T47D (cell line): ENCODE data around the gene IGF1R.
A peak's percentile ranks its signal among the peaks of the same experiment; 100 is the strongest.

Source experiments
- DNase-seq, 2 experiments: peaks; one replicate each; pipeline versions ENCODE4 v3.0.0 to v3.0.0-alpha.2; 2011 to 2012; ENCODE audit warnings: low read depth in 1 of 2, low spot score in 1 of 2
- JUND ChIP-seq: IDR thresholded peaks from 2 replicates; pipeline ENCODE4 v1.6.1; 2012; ENCODE audit warnings: low read depth
- in situ Hi-C: cut with HindIII; loops from 2 replicates; pipeline ENCODE4 v1.10.0; 2016; ENCODE audit warnings: low sequenced_read_pairs, low pct_unique_long_range_greater_than_20kb

Gene IGF1R

GRCh38 chr15:98706986-98707385 is 58.6 kb downstream of the IGF1R start:
- in situ Hi-C loops, result no loop called here
- DNase-seq, result no peak
- no peak for TF ChIP-seq JUND

GRCh38 chr15:98708037-98708590 is 59.8 kb downstream of the IGF1R start:
- no peak for DNase-seq
- TF ChIP-seq JUND, result no peak
- in situ Hi-C loops, result no loop called here

GRCh38 chr15:98711810-98712209 is 63.5 kb downstream of the IGF1R start:
- DNase-seq, result no peak
- no peak for TF ChIP-seq JUND
- in situ Hi-C loops, result no loop called here

GRCh38 chr15:98712845-98713584 is 64.7 kb downstream of the IGF1R start:
- in situ Hi-C loops, result no loop called here
- TF ChIP-seq JUND, result no peak
- DNase-seq, result peak; percentile 29 to 68

- DNase-seq, result peak; percentile 36 to 86
- no peak for TF ChIP-seq JUND
- in situ Hi-C loops, result no loop called here
Observed at GRCh38 chr15:98713585-98714001, 65.3 kb downstream of the IGF1R start.

- in situ Hi-C loops, result no loop called here
Observed at GRCh38 chr15:98714922-98715321, 66.6 kb downstream of the IGF1R start.

GRCh38 chr15:98715401-98715800 is 67.1 kb downstream of the IGF1R start:
- no peak for DNase-seq
- TF ChIP-seq JUND, result no peak
- in situ Hi-C loops, result no loop called here

More at GRCh38 chr15:98714922-98715321, 66.6 kb downstream of the IGF1R start:
- no peak for DNase-seq
- no peak for TF ChIP-seq JUND

- DNase-seq, result no peak
- in situ Hi-C loops, result no loop called here
- TF ChIP-seq JUND, result no peak
Observed at GRCh38 chr15:98715890-98716443, 67.6 kb downstream of the IGF1R start.

- TF ChIP-seq JUND, result no peak
- in situ Hi-C loops, result no loop called here
- no peak for DNase-seq
Observed at GRCh38 chr15:98717371-98717770, 69.0 kb downstream of the IGF1R start.

- in situ Hi-C loops, result no loop called here
- no peak for DNase-seq
- TF ChIP-seq JUND, result no peak
Observed at GRCh38 chr15:98717942-98718341, 69.6 kb downstream of the IGF1R start.

GRCh38 chr15:98718426-98719136 is 70.2 kb downstream of the IGF1R start:
- no peak for DNase-seq
- in situ Hi-C loops, result no loop called here
- no peak for TF ChIP-seq JUND

- in situ Hi-C loops, result no loop called here
- TF ChIP-seq JUND, result no peak
- DNase-seq, result no peak
Observed at GRCh38 chr15:98719137-98719740, 70.9 kb downstream of the IGF1R start.

- no peak for TF ChIP-seq JUND
- DNase-seq, result no peak
- in situ Hi-C loops, result no loop called here
Observed at GRCh38 chr15:98720031-98720430, 71.7 kb downstream of the IGF1R start.
